Jurkat, Clone E6-1 (cell line): ENCODE results near the gene PDE4C.

ENCODE experiments used
- DNase-seq: peaks from one replicate; pipeline ENCODE4 v3.0.0-alpha.2; 2011; ENCODE audit warnings: low read depth, low spot score
- H3K4me3 ChIP-seq: 2 replicates; pipeline ENCODE4 v1.5.1; 2011; ENCODE audit warnings: mild to moderate bottlenecking, low read length, control low read depth, moderate library complexity

The PDE4C gene

DNA sequence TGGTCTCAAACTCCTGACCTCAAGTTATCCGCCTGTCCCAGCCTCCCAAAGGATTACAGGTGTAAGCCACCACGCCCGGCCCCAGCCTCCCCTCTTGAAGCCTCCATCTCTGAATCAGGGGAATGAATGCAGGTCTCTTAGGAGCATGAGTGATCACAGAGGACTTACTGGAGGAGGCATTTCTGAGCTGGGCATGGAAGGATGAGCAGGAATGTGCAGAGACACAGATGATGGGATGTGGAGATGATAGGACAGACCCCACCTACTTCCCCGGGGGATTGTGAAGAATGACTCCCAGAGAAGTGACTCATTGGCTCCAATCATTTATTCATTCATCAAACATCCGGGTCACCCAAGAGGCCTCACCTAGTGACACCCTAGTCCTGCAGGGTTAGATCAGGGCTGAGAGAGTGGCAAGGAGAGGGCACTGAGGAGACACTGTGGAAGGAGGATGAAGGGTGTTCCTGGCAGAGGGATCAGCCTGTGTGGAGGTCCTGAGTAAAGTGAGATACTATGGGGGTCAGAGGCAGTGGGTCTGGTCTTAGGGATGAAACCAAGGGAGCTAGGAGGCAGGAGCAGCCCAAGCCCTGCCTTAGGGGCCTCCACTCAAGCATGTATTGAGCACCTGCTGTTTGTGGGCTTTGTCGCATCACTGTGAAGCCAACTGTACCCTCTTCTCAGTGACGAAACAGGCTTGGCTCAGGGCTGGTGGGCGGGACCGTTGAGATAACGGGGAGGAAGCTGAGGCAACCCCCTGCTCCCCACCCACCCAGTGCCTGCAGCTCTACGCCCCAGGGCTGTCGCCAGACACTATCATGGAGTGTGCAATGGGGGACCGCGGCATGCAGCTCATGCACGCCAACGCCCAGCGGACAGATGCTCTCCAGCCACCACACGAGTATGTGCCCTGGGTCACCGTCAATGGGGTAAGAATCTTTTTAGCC is 49.6 kb downstream of the PDE4C start:
- H3K4me3 ChIP-seq, result no peak overlapping the region

DNA sequence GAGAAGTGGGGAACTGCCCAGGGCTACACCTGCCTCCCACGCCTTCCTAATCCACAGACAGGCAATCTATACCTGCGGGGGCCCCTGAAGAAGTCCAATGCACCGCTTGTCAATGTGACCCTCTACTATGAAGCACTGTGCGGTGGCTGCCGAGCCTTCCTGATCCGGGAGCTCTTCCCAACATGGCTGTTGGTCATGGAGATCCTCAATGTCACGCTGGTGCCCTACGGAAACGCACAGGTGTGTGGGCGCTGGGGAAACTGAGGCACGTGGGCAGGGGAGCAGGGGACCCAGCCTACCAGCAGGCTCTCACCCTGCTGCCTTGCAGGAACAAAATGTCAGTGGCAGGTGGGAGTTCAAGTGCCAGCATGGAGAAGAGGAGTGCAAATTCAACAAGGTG is 51.3 kb downstream of the PDE4C start:
- H3K4me3 ChIP-seq, result no peak overlapping the region
- no peak for DNase-seq

More for the DNA sequence above, 49.6 kb downstream of the PDE4C start:
- no peak for DNase-seq
